NCI-H1105 treated with DMSO at 0.1 percent for 48 hours (cell line): ENCODE results near the gene LSR.

Source experiments
- DNase-seq: peaks from one replicate; lab custom pipeline; 2025; lab: John Stamatoyannopoulos, UW

LSR gene

DNA sequence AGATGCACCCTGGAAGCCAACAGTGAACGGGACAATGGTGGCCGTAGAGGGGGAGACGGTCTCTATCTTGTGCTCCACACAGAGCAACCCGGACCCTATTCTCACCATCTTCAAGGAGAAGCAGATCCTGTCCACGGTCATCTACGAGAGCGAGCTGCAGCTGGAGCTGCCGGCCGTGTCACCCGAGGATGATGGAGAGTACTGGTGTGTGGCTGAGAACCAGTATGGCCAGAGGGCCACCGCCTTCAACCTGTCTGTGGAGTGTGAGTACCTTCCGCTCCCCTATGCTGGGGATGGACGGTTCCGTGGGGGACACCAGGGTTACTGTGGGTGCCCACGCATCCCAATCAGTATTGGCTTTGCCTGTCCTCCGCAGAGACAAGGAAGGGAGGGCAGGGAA is 53.6 kb downstream of the LSR start:
- no peak for DNase-seq

DNA sequence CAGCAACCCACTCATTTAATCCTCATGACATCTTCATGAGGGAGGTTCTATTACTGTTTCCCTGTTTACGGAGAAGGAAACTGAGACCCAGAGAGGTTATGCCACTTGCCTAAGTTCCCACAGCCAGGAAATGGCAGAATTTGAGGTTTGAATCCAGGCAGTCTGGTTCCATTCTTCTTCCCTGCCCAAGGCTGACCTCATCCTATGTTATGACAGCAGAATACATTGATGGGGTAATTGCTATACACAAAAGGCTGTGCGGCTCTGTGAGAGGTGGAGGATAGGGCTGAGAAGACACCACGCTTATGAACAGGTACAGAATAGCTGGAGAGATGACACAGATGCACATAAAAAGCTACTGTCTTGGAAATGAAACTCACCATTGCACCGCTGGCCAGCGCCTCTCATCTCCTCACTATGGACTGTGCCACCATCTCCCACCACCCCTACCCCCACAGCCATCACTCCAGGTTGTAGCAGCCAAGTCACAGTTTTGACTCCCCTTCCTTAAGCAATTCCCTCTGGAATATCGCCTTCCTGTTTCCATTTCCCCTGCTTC is 54.6 kb downstream of the LSR start:
- no peak for DNase-seq

DNA sequence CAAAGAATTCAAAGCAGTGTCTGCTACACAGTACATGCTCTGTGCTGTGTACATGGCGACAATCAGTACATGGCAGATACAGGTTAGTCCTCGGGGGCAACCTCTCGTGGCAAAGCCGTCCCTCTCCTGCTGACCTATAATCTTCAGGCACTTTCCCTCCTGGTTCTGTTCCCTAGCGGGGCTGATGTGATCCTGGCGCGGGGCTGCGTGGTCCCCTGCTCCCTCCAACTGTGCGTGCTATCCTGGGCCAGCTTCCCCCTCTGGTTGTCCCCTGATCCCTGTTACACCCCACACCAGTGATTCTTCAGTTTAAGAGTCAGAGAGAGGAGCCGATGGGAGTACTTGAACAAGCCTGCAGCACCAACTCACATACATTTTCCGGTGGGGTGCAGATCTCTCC is 55.2 kb downstream of the LSR start:
- DNase-seq, result no peak

DNA sequence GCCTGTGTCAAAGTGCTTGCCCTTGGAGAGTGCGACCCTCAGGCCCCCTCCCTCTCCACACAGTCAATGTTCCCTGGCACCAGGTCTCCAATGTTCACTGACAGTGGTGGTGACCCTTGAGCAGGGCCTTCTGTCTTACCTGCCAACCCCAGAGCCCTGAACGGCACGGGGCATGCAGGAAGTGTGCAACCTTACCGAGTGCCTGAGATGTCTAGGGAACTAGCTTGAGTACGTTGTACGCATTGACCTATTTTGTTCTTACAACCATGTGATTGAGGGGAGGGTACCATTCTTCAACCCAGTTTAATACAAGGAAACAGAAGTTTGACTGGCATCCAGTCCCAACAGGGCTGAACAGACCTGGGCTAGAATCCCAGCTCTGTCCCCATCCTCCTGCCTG is 56.4 kb downstream of the LSR start:
- DNase-seq, result no peak

DNA sequence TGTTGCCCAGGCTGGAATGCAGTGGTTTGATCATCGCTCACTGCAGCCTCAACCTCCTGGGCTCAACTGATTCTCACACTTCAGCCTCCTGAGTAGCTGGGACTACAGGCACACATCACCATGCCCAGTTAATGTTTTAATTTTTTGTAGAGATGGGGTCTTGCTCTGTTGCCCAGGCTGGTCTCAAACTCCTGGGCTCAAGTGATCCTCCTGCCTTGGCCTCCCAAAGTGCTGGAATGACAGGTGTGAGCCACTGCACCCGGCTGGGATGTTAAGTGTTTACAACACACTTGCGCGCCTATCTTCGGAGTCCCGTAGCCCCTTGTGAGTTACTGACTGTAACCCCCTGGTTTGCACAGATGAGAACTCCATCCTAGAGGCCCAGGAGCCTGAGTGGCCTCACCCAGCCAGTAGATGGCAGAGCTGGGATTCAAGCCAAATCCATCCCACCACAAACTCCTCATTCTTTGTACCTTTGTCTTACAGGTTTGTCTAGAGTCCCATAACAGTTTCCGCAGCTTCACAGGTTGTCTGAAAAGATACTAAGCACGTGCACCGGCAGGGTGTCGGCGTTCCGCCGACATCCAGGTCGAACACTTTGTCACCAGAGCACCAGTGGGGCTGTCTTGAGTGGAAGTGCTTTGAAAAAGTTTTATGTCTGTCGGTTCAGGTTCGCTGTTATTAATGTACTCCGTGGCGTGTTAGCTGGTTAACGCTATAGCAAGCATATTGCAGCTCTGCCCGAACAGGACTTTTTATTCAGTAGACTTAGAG is 57.9 kb downstream of the LSR start:
- DNase-seq, result no peak

DNA sequence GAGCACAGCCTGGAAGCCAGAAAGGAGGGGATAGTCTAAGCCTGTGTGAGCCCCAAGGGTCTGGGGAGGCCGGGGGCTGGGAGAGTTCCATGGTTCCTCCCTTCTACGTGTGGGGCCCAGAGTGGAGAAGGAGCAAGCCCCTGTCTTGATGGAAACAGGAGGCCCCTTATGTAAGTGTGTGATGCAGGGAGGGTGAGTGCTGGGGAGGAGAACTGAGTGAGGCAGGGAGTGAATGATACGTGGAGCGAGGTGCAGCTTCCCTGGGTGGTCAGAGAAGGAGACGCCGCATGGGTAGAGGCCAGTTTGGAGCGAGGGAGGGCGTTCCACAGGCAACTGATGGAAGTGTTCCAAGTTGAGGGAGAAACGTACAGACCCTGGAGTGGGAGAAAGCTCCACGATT is 59.1 kb downstream of the LSR start:
- DNase-seq, result no peak

DNA sequence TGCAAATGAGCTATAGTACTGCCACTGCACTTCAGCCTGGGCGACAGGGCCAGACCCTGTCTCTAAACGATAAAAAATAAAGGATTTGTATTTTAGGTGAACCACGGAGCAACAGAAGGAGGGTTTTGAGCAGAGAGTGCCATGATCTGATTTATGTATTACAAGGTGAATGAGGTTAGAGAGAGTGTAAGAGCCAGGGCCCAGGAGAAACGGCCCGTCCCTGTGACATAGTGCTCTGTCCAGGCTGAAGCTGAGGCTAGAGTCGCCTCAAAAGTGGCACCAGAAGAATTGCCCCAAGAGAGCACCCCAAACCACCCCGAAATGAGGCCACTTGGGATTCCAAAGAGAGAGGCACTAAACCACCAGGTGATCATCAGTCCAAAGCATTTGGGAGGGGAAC is 60.1 kb downstream of the LSR start:
- no peak for DNase-seq

DNA sequence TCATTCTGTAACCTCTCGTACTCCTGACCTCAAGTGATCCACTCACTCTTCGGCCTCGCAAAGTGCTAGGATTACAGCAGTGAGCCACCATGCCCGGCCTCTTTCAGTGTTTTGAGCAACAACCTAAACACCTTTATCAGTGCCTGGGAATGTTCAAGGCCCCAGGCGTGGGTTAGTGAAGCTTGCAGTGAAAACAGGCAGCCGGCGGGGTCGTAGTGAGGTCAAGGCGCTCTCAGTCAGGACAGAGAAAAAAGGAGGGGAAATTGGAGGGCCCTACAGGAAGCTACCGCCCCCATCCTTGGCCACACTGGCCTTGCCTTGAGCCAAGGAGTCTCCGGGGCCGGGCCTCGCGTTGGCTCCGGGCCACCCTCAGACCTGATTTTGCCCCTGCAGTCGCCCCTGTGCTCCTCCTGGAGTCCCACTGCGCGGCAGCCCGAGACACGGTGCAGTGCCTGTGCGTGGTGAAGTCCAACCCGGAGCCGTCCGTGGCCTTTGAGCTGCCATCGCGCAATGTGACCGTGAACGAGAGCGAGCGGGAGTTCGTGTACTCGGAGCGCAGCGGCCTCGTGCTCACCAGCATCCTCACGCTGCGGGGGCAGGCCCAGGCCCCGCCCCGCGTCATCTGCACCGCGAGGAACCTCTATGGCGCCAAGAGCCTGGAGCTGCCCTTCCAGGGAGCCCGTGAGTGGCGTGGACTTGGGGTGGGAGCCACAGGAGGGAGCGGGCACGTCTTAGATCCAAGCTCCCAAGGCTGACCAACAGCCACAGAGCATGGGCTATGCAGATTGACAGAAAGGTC is 60.9 kb downstream of the LSR start:
- no peak for DNase-seq

DNA sequence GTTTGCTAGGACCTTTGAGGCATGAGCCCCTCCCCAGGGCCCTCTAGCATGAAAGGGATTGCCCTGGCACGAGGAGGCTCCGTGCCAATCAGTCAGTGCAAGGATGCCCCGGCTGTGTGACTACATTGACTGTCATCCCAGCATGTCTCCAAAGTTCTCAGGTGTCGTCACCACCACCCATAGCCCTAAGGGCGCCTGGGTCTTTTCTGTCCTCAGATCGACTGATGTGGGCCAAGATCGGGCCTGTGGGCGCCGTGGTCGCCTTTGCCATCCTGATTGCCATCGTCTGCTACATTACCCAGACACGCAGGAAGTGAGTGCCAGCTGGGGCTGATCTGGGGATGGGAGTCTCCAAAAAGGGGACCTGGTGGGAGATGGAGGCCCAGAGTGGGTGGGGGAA is 61.5 kb downstream of the LSR start:
- no peak for DNase-seq

DNA sequence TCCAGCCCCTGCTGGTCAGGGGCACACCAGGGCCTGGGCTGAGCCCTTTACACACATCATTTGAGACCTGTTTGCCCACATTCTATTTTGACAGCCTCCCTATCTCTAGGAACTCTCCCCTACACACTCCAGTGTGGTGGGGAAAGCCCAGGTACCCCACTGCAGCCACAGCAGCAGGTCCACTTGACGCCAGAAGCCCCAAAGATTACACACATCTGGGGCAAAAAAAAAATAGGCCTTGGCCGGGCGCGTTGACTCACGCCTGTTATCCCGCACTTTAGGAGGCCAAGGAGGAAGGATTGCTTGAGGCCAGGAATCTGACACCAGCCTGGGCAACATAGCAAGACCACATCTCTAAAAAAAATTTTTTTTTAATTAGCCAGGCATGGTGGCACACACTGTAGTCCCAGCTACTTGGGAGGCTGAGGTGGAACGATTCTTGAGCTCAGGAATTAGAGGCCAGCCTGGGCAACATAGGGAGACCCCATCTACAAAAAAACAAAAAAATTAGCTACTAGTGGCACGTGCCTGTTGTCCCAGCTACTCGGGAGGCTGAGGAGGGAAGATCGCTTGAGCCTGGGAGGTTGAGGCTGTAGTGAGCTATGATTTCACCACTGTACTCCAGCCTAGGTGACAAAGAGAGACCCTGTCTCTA is 62.1 kb downstream of the LSR start:
- no peak for DNase-seq

DNA sequence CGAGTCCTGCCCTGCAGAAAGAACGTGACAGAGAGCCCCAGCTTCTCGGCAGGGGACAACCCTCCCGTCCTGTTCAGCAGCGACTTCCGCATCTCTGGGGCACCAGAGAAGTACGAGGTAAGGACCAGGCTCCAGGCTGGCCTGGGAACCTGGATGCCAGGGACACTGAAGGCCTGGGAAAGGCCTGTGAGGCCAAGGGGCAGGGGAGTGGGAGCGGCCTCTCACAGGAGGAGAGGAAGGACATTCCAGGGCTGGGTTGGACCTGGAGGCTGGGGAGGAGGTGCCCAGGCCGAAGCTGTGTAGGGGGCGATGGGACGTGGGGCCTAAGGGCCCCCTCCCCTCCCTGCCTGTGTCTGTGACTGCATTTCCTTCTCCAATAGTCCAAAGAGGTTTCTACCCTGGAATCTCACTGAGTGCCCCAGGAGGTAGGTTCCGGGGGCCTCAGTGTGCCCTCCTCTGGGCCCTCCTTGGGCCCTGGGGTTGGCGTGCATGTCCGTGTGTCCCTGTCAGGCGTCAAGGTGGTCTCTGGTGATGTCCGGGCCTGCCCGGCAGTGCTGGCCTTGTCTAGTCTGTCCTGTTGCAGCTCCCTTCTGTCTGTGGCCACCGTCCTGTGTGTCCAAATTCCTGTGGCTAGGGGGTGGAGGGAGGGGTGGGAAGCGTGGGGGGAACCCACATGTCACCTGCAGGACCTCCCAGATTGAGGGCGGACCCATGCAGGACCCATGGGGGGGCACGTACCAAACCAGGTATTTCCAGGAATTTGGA is 63.3 kb downstream of the LSR start:
- DNase-seq, result no peak

DNA sequence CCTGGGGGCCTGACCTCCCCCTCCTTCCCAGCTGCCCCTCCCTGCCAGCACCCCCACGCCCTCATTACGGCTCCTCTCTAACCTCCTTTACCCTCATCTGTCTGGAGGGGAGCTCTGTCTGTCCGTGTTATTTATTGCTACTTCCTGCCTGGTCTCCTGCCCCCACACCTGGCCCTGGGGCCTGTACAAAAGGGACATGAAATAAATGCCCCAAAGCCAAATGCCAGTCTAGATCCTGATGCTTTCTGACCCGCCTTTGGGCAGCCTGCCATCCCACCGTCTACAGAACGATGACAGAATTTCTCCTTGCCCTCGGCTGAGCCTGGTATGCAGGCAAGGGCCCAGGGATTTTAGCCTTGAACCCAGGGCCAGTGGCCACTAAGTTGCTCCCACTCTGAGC is 64.8 kb downstream of the LSR start:
- no peak for DNase-seq

DNA sequence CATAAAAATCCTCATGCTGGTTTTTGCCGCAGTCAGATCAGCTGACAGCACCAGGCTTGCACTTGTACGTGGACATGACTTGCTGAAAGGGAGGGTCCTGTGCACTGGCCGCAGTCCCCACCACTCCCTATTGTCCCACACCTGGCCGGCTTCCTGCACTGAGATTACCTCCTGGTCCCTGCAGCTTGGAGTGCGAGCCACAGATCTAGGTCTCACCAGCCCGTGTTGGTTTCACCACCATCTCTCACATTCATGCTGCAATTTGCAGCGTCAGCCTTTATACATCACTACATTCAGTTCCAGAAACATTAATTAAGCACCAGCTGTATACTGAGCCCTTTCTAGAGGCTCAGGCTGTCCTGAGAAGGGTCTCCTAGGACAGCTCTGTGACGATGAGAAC is 65.2 kb downstream of the LSR start:
- DNase-seq, result no peak

DNA sequence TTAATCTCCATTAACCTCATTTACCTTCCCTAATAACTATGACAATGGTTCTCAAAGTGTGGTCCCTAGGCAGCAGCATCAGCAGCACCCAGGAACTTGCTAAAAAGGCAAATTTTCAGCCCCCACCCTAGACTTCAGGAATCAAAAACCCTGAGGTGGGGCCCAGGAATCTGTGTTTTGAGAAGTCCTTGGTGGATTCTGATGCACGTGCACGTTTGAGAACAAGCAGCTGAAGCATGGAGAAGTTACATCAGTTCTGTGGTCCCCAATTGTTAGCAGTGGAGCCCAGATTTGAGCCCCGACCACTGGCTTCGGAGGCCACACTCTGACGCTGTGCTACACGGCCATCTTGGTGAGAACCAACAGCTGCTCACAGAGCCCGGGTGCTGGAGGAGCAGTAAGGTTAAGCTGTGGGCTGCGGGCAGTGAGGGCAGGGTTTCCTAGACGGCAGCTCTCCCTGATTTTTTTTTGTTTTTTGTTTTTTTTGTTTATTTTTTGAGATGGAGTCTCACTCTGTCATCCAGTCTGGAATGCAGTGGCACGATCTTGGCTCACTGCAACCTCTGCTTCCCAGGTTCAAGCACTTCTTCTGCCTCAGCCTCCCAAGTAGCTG is 66.2 kb downstream of the LSR start:
- no peak for DNase-seq

DNA sequence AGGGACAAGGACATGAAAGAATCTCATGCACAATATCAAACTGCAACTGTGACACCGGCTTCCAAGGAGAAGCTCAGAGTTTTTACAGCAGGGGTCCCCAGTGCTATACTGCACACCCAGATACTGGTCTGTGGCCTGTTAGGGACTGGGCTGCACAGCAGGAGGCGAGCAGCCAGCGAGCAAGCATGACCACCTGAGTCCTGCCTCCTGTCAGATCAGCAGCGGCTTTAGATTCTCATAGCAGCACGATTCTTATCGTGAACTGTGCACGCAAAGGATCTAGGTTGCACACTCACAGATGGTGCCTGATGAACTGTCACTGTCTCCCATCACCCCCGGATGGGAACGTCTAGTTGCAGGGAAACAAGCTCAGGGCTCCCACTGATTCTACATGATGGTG is 67.1 kb downstream of the LSR start:
- DNase-seq, result no peak

DNA sequence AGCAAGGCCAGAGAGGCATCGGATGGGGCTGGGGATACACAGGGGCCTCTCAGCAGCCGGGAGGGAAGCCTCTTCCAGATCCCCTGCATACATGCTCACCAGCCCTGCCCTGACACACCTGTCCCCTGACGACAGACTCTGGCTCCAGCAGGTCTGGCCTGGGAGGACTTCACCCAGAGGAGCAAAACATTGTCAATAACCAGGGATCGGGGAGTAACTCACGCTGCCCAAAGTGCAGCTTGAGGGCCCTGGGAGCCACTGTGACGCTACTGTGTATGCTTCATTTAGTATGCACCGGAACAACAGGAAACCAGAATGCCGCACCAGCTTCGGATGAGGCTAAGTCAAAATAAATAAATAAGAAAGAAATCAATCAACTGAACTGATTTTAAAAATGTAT is 67.8 kb downstream of the LSR start:
- DNase-seq, result no peak
